SK-N-SH (cell line): ENCODE measurements around the gene OR51B6. TPM values are rescaled to one million over a fixed set of nuclear protein-coding genes. Genes with fewer than 3 reads are reported as not detected.

Source experiments
- CTCF ChIA-PET: fragments of 300-600, 350-600 bp; formaldehyde crosslinking; extraction: SDS; loops from one replicate; lab custom pipeline; 2021; lab: Yijun Ruan, JAX
- POLR2A ChIA-PET: fragments of 350-600 bp; sonication (Branson Sonifier 250); formaldehyde crosslinking; extraction: SDS; loops from one replicate; lab custom pipeline; 2020; ENCODE audit warnings: antibody characterized with exemption, inconsistent platforms; lab: Yijun Ruan, JAX
- DNase-seq: peaks from one replicate; pipeline ENCODE4 v3.0.0; 2012
- H2AFZ ChIP-seq: fragments of 200-600 bp; sonication (generic); 2 replicates; pipeline ENCODE4 v1.8.1; 2016; ENCODE audit warnings: antibody characterized with exemption, mild to moderate bottlenecking, low read depth
- H3F3A ChIP-seq: fragments of 200-600 bp; sonication (generic); replicated peaks from 2 replicates; pipeline ENCODE3; 2016; ENCODE audit warnings: antibody characterized with exemption, mild to moderate bottlenecking; ENCODE audit not compliant: insufficient read depth
- H3K27ac ChIP-seq, 2 experiments: fragments of 200-500 bp in 1 of 2; fragments of 200-600 bp in 1 of 2; sonication (Bioruptor generic) in 1 of 2; sonication (generic), shearing (Covaris generic) in 1 of 2; 2 replicates each; pipeline versions ENCODE4 v1.5.1 to v1.6.1; 2014 to 2016; ENCODE audit warnings: low read depth in 2 of 2, inconsistent platforms in 1 of 2, low read length in 1 of 2, mild to moderate bottlenecking in 1 of 2, mixed read lengths in 1 of 2
- H3K27me3 ChIP-seq: fragments of 200-600 bp; sonication (generic), shearing (Covaris generic); 2 replicates; pipeline ENCODE4 v1.6.1; 2016; ENCODE audit warnings: mixed run types; ENCODE audit not compliant: insufficient read depth
- H3K36me3 ChIP-seq, 2 experiments: fragments of 200-500 bp in 1 of 2; fragments of 200-600 bp in 1 of 2; sonication (Bioruptor generic) in 1 of 2; sonication (generic) in 1 of 2; replicated peaks in 1 of 2; 2 replicates each; pipeline versions ENCODE3 to v1.5.1; 2014 to 2016; ENCODE audit warnings: low read length in 1 of 2, mild to moderate bottlenecking in 1 of 2; ENCODE audit not compliant: insufficient read depth in 2 of 2, control insufficient read depth in 1 of 2
- H3K4me1 ChIP-seq, 2 experiments: fragments of 200-500 bp in 1 of 2; fragments of 200-600 bp in 1 of 2; sonication (Bioruptor generic) in 1 of 2; sonication (generic), shearing (Covaris generic) in 1 of 2; 2 replicates each; pipeline versions ENCODE4 v1.5.1 to v1.6.1; 2014 to 2016; ENCODE audit warnings: low read depth in 1 of 2, low read length in 1 of 2, mixed run types in 1 of 2; ENCODE audit not compliant: insufficient read depth in 2 of 2, control insufficient read depth in 1 of 2
- H3K4me2 ChIP-seq: fragments of 200-600 bp; sonication (generic), shearing (Covaris generic); 2 replicates; pipeline ENCODE4 v1.6.1; 2017; ENCODE audit warnings: mixed run types
- H3K4me3 ChIP-seq, 2 experiments: fragments of 200-500 bp in 1 of 2; fragments of 200-600 bp in 1 of 2; sonication (Bioruptor generic) in 1 of 2; sonication (generic), shearing (Covaris generic) in 1 of 2; 2 replicates each; pipeline versions ENCODE4 v1.5.1 to v1.8.1; 2014 to 2016; ENCODE audit warnings: low read depth in 2 of 2, inconsistent platforms in 1 of 2, low read length in 1 of 2, mild to moderate bottlenecking in 1 of 2, mixed read lengths in 1 of 2, moderate library complexity in 1 of 2
- H3K79me2 ChIP-seq: fragments of 200-600 bp; sonication (generic); 2 replicates; pipeline ENCODE4 v1.8.1; 2017; ENCODE audit warnings: mild to moderate bottlenecking; ENCODE audit not compliant: insufficient read depth
- H3K9ac ChIP-seq: fragments of 200-600 bp; sonication (generic); 2 replicates; pipeline ENCODE4 v1.6.1; 2017; ENCODE audit warnings: mixed run types
- H3K9me2 ChIP-seq: fragments of 200-600 bp; sonication (generic); 2 replicates; pipeline ENCODE4 v1.6.1; 2017; ENCODE audit warnings: mixed run types
- H3K9me3 ChIP-seq: fragments of 200-600 bp; sonication (generic); 2 replicates; pipeline ENCODE4 v1.6.1; 2017; ENCODE audit warnings: mixed run types, mild to moderate bottlenecking, moderate library complexity
- H4K20me1 ChIP-seq: fragments of 200-600 bp; sonication (generic); 2 replicates; pipeline ENCODE4 v1.6.1; 2017; ENCODE audit warnings: mild to moderate bottlenecking, mixed run types; ENCODE audit not compliant: insufficient read depth
- CHD2 ChIP-seq: fragments of 150-350 bp; IDR thresholded peaks from 2 replicates; pipeline ENCODE4 v1.6.1; 2018; ENCODE audit warnings: low read length; ENCODE audit not compliant: partially characterized antibody
- EP300 ChIP-seq, 2 experiments: IDR thresholded peaks; 2 replicates each; pipeline versions ENCODE4 v1.4.0 to v1.6.1; 2012; ENCODE audit warnings: borderline replicate concordance in 1 of 2, low read depth in 1 of 2, low read length in 1 of 2
- EZH2phosphoT487 ChIP-seq: fragments of 200-600 bp; sonication (generic); IDR thresholded peaks from 2 replicates; pipeline ENCODE4 v1.6.1; 2017; ENCODE audit warnings: low read depth, mixed run types, mild to moderate bottlenecking, antibody characterized with exemption, moderate library complexity, borderline replicate concordance
- FOSL2 ChIP-seq: IDR thresholded peaks from 2 replicates; pipeline ENCODE4 v1.4.0; 2012; ENCODE audit warnings: low read depth, mild to moderate bottlenecking, moderate library complexity, borderline replicate concordance
- GABPA ChIP-seq: IDR thresholded peaks from 2 replicates; pipeline ENCODE4 v1.4.0; 2012; ENCODE audit warnings: low read depth, mild to moderate bottlenecking
- IRF3 ChIP-seq: fragments of 150-350 bp; IDR thresholded peaks from 2 replicates; pipeline ENCODE4 v1.6.1; 2016; ENCODE audit warnings: mild to moderate bottlenecking, low read depth, low read length
- MEF2A ChIP-seq: IDR thresholded peaks from 2 replicates; pipeline ENCODE4 v1.4.0; 2012; ENCODE audit warnings: low read depth, borderline replicate concordance
- MXI1 ChIP-seq: IDR thresholded peaks from 2 replicates; pipeline ENCODE4 v1.6.1; 2012; ENCODE audit warnings: mild to moderate bottlenecking, low read depth, low read length, improper control_type of control experiment
- NFIC ChIP-seq: IDR thresholded peaks from 2 replicates; pipeline ENCODE4 v1.4.0; 2012; ENCODE audit warnings: borderline replicate concordance
- RXRA ChIP-seq: IDR thresholded peaks from 2 replicates; pipeline ENCODE4 v1.4.0; 2012; ENCODE audit warnings: low read depth, mild to moderate bottlenecking, borderline replicate concordance
- SMC3 ChIP-seq: IDR thresholded peaks from 2 replicates; pipeline ENCODE4 v1.6.1; 2012; ENCODE audit warnings: low read depth, low read length, improper control_type of control experiment
- TAF1 ChIP-seq: IDR thresholded peaks from 2 replicates; pipeline ENCODE4 v1.6.1; 2012; ENCODE audit warnings: low read depth, mild to moderate bottlenecking, low read length, moderate library complexity, borderline replicate concordance
- USF2 ChIP-seq: fragments of 150-350 bp; IDR thresholded peaks from 2 replicates; pipeline ENCODE4 v1.6.1; 2017; ENCODE audit warnings: antibody characterized with exemption, low read length, low read depth, borderline replicate concordance
- WGBS: methylation state at CpG from one replicate; pipeline ENCODE4 v1.1.6; 2017; ENCODE audit warnings: low lambda C conversion rate; 5-methylcytosine and 5-hydroxymethylcytosine counted together
- polyA plus RNA-seq, 3 experiments: library from polyadenylated mRNA; depleted of rRNA; stranded (reverse); fragments of >200 nt; gene quantifications; 2 replicates each; pipeline ENCODE4 v1.2.3, GENCODE V29; 2012
- TF ChIP-seq, protein P1 (sequence below): IDR thresholded peaks from 2 replicates; pipeline ENCODE4; 2012
- TF ChIP-seq, protein P2 (sequence below): IDR thresholded peaks from 2 replicates; pipeline ENCODE4 v1.4.0; 2012; ENCODE audit warnings: low read depth, borderline replicate concordance
- TF ChIP-seq, protein P3 (sequence below): IDR thresholded peaks from 2 replicates; pipeline ENCODE4 v1.4.0; 2012; ENCODE audit warnings: low read depth, borderline replicate concordance
- TF ChIP-seq, protein P4 (sequence below): IDR thresholded peaks from 2 replicates; pipeline ENCODE4 v1.6.1; 2012; ENCODE audit warnings: mild to moderate bottlenecking, low read depth, low read length, moderate library complexity

The OR51B6 gene
- polyA plus RNA-seq, 1 of the 3 experiments (the other 2 are of a cell fraction): not detected

- Histone ChIP-seq H3K4me2 (no peak within 1 kb of the TSS), H3K4me3 (no peak within 1 kb of the TSS), H2AFZ (no peak within 1 kb of the TSS), H3K27me3 (peaks cover 11% of the 10 kb centered on the region; the same call in 1 of the 2 replicates), H3K36me3 (no peaks in the 10 kb centered on the region), H3K4me1 (no peaks in the 10 kb centered on the region), H3K27ac (no peak within 1 kb of the TSS), H3K9me3 (no peaks in the 10 kb centered on the region), H3K79me2 (no peaks in the 10 kb centered on the region), H4K20me1 (no peaks in the 10 kb centered on the region), H3K9me2 (no peaks in the 10 kb centered on the region), H3K9ac (no peak within 1 kb of the TSS), H3F3A (no peaks in the 10 kb centered on the region)
- DNase-seq: no peak
- POLR2A ChIA-PET: no interaction called here
- CTCF ChIA-PET: no interaction called here
- TF ChIP-seq TAF1: no peak
- TF ChIP-seq GABPA: no peak
- TF ChIP-seq, protein P1, sequence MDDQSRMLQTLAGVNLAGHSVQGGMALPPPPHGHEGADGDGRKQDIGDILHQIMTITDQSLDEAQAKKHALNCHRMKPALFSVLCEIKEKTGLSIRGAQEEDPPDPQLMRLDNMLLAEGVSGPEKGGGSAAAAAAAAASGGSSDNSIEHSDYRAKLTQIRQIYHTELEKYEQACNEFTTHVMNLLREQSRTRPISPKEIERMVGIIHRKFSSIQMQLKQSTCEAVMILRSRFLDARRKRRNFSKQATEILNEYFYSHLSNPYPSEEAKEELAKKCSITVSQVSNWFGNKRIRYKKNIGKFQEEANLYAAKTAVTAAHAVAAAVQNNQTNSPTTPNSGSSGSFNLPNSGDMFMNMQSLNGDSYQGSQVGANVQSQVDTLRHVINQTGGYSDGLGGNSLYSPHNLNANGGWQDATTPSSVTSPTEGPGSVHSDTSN: no peak
- TF ChIP-seq FOSL2: no peak
- TF ChIP-seq SMC3: no peak
- TF ChIP-seq, protein P2, sequence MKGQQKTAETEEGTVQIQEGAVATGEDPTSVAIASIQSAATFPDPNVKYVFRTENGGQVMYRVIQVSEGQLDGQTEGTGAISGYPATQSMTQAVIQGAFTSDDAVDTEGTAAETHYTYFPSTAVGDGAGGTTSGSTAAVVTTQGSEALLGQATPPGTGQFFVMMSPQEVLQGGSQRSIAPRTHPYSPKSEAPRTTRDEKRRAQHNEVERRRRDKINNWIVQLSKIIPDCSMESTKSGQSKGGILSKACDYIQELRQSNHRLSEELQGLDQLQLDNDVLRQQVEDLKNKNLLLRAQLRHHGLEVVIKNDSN: no peak
- no peak for TF ChIP-seq RXRA
- TF ChIP-seq MXI1: no peak
- no peak for TF ChIP-seq MEF2A
- no peak for TF ChIP-seq USF2
- 0% methylated on average over 1 of the region's 1 CpG for WGBS
Measured at GRCh38 chr11:5383576-5383975, 32.3 kb downstream of the OR51B6 start, which contains the start of gene OR51M1. TSS of gene OR51M1 (plus strand) at chr11:5383812. CDS start at chr11:5389399, 5,587 bp downstream.

GRCh38 chr11:5384335-5384734 is 33.0 kb downstream of the OR51B6 start:
- 20% methylated on average over 1 of the region's 2 CpGs for WGBS
- H3K9ac ChIP-seq: no peak overlapping the region
- ChIA-PET POLR2A (no interaction called here), CTCF (no interaction called here)
- no peak overlapping the region for H2AFZ ChIP-seq
- no peak overlapping the region for H3K4me3 ChIP-seq
- H3K9me3 ChIP-seq: no peaks in the 10 kb centered on the region
- H4K20me1 ChIP-seq: no peaks in the 10 kb centered on the region
- no peaks in the 10 kb centered on the region for H3K4me1 ChIP-seq
- no peak overlapping the region for H3K27ac ChIP-seq
- no peaks in the 10 kb centered on the region for H3K9me2 ChIP-seq
- H3K4me2 ChIP-seq: no peak overlapping the region
- no peaks in the 10 kb centered on the region for H3K79me2 ChIP-seq
- H3K27me3 ChIP-seq: peaks cover 11% of the 10 kb centered on the region; the same call in 1 of the 2 replicates
- H3F3A ChIP-seq: no peaks in the 10 kb centered on the region
- no peaks in the 10 kb centered on the region for H3K36me3 ChIP-seq
- DNase-seq: no peak
- no peak for TF ChIP-seq MEF2A
- TF ChIP-seq EP300 (IDR thresholded peaks at IDR 0.05; ENCODE audit: borderline replicate concordance in 1 of 2, low read depth in 1 of 2, low read length in 1 of 2): no peak
- no peak for TF ChIP-seq NFIC
- no peak for TF ChIP-seq IRF3
- TF ChIP-seq, protein P3, sequence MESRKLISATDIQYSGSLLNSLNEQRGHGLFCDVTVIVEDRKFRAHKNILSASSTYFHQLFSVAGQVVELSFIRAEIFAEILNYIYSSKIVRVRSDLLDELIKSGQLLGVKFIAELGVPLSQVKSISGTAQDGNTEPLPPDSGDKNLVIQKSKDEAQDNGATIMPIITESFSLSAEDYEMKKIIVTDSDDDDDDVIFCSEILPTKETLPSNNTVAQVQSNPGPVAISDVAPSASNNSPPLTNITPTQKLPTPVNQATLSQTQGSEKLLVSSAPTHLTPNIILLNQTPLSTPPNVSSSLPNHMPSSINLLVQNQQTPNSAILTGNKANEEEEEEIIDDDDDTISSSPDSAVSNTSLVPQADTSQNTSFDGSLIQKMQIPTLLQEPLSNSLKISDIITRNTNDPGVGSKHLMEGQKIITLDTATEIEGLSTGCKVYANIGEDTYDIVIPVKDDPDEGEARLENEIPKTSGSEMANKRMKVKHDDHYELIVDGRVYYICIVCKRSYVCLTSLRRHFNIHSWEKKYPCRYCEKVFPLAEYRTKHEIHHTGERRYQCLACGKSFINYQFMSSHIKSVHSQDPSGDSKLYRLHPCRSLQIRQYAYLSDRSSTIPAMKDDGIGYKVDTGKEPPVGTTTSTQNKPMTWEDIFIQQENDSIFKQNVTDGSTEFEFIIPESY: no peak
- no peak for TF ChIP-seq RXRA
- TF ChIP-seq, protein P4, sequence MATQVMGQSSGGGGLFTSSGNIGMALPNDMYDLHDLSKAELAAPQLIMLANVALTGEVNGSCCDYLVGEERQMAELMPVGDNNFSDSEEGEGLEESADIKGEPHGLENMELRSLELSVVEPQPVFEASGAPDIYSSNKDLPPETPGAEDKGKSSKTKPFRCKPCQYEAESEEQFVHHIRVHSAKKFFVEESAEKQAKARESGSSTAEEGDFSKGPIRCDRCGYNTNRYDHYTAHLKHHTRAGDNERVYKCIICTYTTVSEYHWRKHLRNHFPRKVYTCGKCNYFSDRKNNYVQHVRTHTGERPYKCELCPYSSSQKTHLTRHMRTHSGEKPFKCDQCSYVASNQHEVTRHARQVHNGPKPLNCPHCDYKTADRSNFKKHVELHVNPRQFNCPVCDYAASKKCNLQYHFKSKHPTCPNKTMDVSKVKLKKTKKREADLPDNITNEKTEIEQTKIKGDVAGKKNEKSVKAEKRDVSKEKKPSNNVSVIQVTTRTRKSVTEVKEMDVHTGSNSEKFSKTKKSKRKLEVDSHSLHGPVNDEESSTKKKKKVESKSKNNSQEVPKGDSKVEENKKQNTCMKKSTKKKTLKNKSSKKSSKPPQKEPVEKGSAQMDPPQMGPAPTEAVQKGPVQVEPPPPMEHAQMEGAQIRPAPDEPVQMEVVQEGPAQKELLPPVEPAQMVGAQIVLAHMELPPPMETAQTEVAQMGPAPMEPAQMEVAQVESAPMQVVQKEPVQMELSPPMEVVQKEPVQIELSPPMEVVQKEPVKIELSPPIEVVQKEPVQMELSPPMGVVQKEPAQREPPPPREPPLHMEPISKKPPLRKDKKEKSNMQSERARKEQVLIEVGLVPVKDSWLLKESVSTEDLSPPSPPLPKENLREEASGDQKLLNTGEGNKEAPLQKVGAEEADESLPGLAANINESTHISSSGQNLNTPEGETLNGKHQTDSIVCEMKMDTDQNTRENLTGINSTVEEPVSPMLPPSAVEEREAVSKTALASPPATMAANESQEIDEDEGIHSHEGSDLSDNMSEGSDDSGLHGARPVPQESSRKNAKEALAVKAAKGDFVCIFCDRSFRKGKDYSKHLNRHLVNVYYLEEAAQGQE: no peak
- no peak for TF ChIP-seq EZH2phosphoT487
- no peak for TF ChIP-seq CHD2
